Urinary bladder (tissue), 4 donors: ENCODE data around the gene RB1. TPM values are rescaled to one million over a fixed set of nuclear protein-coding genes. Genes with fewer than 3 reads are reported as not detected.
A peak's percentile ranks its signal among the peaks of the same experiment; 100 is the strongest.
"Not testable (repeated sequence)": the region's sequence is repeated elsewhere in the genome, so short reads cannot be mapped to it uniquely, and the experiment has no call there.

Experiments used
- DNase-seq: peaks from one replicate; pipeline ENCODE4 v3.0.0-alpha.2; 2015; ENCODE audit errors: extremely low spot score
- H3K27ac ChIP-seq: one replicate; pipeline ENCODE4 v1.5.1; 2013; ENCODE audit warnings: low read depth, mild to moderate bottlenecking, moderate library complexity
- H3K36me3 ChIP-seq: one replicate; pipeline ENCODE4 v1.6.1; 2013; ENCODE audit warnings: mild to moderate bottlenecking, moderate library complexity; ENCODE audit not compliant: insufficient read depth
- H3K4me1 ChIP-seq: one replicate; pipeline ENCODE4 v1.6.1; 2013; ENCODE audit warnings: mild to moderate bottlenecking, moderate library complexity; ENCODE audit not compliant: insufficient read depth
- H3K4me3 ChIP-seq: one replicate; pipeline ENCODE4 v1.5.1; 2013; ENCODE audit warnings: low read depth, low read length
- WGBS: extraction: QIAGEN DNeasy Blood & Tissue Kit; methylation state at CpG from one replicate; pipeline ENCODE4 v1.1.7; 2013; 5-methylcytosine and 5-hydroxymethylcytosine counted together
- polyA plus RNA-seq: library from polyadenylated mRNA; stranded (reverse); fragments of 200-250 nt; gene quantifications from one replicate; pipeline ENCODE4 v1.2.3, GENCODE V29; 2013
- total RNA-seq: library from RNA; depleted of rRNA; stranded (reverse); fragments of >200 nt; gene quantifications from one replicate; pipeline ENCODE4 v1.2.3, GENCODE V29; 2014
- donor health status: healthy with polysubstance abuse.
- donor health status: healthy.

The RB1 gene
- total and polyA plus RNA-seq, 2 donors = 19.7 to 81.6 TPM

- H3K4me3 ChIP-seq = peak within 1 kb of the TSS; percentile 86
- H3K4me1 ChIP-seq = no peaks in the 10 kb centered on the region
- H3K36me3 ChIP-seq = peaks cover 2% of the 10 kb centered on the region
- WGBS = 24% methylated on average over 4 of the region's 4 CpGs
- H3K27ac ChIP-seq = peak within 1 kb of the TSS; percentile 82
- peak; percentile 78 for DNase-seq
These were observed 109.4 kb downstream of the RB1 start, which contains the start of gene LPAR6 for GRCh38 chr13:48412881-48413351. LPAR6 (minus strand) TSS chr13:48413113; CDS start chr13:48412423, 690 bp downstream.

- Histone ChIP-seq H3K4me3 (no peak overlapping the region), H3K27ac (no peak overlapping the region)
These were observed 111.0 kb downstream of the RB1 start for GRCh38 chr13:48414501-48414900.

DNA sequence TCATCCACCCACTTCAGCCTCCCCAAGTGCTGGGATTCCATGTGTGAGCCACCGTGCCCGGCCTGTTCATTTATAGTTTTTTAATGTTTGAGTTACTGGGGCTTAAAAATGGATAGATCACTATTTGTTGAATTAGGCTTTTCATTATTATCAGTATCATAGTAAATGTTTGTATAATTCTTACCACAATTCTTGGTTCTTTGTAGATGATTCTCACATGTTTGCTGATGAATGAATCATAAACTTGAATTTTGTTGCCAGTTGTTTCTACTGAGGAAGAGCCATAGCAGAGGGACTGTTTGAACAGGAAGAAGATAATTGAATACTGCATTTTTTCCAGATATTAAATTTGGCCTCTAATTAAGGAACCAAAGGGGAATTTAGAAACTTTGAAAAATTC lies 112.0 kb downstream of the RB1 start:
- DNase-seq = no peak
- H3K4me1 ChIP-seq = no peaks in the 10 kb centered on the region
- WGBS = 78% methylated on average over 2 of the region's 2 CpGs

More at GRCh38 chr13:48414501-48414900, 111.0 kb downstream of the RB1 start:
- no peak for DNase-seq
- peaks cover 2% of the 10 kb centered on the region for H3K36me3 ChIP-seq
- no peaks in the 10 kb centered on the region for H3K4me1 ChIP-seq

GRCh38 chr13:48422003-48422402 lies 118.5 kb downstream of the RB1 start:
- DNase-seq, H3K4me3 ChIP-seq, H3K36me3 ChIP-seq, H3K27ac ChIP-seq, H3K4me1 ChIP-seq: not testable (repeated sequence)
- WGBS = 98% methylated on average over 5 of the region's 5 CpGs

More for the DNA sequence above, 112.0 kb downstream of the RB1 start:
- Histone ChIP-seq H3K36me3 (peaks cover 2% of the 10 kb centered on the region), H3K27ac (no peak overlapping the region), H3K4me3 (no peak overlapping the region)

GRCh38 chr13:48424212-48424611 lies 120.7 kb downstream of the RB1 start:
- H3K4me1 ChIP-seq = no peaks in the 10 kb centered on the region
- DNase-seq = no peak
- 47% methylated on average over 3 of the region's 3 CpGs for WGBS
- no peak overlapping the region for H3K27ac ChIP-seq
- H3K36me3 ChIP-seq = no peaks in the 10 kb centered on the region
- no peak overlapping the region for H3K4me3 ChIP-seq

DNA sequence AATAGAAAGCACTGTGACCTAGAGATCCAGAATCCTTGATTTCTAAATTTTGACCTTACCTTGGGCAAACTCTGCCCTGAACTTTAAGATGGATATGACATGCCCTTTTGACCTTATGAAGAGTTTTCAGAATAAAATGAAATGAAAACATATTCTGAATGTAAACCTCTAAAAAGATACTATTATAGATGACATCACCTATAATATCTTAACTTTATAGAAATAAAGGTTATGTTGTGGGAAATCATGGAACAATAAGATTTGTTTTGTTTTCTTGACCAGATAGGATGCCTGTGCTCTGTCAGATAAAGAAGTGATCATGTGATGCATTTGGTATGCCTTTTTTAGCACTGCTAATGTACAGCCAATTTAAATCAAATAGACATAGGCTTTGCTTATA lies 122.5 kb downstream of the RB1 start:
- Histone ChIP-seq H3K4me1 (no peaks in the 10 kb centered on the region), H3K36me3 (no peaks in the 10 kb centered on the region), H3K27ac (no peak overlapping the region), H3K4me3 (no peak overlapping the region)
- DNase-seq = no peak

DNA sequence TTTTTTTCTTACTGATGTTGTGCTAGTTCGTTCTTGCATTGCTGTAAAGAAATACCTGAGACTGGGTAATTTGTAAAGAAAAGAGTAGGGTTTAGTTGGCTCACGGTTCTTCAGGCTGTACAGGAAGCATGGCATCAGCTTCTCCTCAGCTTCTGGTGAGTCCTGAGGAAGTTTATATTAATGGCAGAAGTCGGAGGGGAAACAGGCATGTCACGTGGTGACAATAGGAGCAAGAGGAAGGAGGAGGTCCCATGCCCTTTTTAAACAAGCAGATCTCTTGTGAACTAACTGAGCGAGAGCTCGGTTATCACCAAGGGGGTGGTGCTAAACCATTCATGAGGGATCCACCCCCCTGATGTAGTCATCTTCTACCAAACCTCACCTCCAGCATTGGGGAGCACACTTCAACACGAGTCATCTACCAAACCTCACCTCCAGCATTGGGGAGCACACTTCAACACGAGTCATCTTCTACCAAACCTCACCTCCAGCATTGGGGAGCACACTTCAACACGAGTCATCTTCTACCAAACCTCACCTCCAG lies 123.3 kb downstream of the RB1 start:
- H3K36me3 ChIP-seq, H3K27ac ChIP-seq, H3K4me3 ChIP-seq, DNase-seq, H3K4me1 ChIP-seq: not testable (repeated sequence)
- WGBS = 84% methylated on average over 8 of the region's 9 CpGs

DNA sequence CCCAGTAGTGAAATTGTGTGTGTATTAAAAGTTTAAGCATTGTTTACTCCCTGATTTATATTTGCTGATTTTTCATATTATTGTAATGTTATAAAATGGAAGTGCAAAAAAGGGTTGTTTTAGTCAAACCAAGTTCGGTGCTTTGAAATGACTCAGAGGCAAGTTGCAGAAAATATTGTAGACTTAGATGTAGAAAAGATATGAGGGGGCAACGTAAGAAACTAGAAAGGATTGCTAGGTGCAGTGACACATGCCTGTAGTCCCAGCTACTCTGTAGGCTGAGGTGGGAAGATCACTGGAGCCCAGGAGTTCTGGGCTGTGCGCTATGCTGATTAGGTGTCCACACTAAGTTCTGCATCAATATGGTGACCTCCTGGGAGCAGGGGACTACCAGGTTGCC lies 125.5 kb downstream of the RB1 start:
- Histone ChIP-seq H3K4me3 (no peak overlapping the region), H3K4me1 (no peaks in the 10 kb centered on the region), H3K36me3 (no peaks in the 10 kb centered on the region), H3K27ac (no peak overlapping the region)
- WGBS = 88% methylated on average over 3 of the region's 3 CpGs
- DNase-seq = no peak

DNA sequence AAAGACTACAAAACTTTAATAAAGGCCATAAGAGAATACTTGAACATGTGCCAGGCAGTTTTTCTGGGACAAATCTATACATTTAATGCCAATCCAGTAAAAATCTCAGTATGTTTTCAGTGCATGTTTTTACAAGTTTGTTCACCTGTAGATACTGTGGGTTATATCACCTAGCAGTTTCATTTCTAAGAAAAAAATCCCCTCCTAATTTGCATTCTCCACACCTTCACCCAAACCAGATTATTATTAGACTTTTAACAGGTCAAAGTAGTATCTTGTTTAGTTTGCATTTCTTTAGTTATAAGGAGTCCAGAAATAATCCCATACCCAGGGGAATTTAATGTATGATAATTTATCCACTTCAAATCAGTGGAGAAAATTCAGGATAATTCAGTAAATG lies 126.3 kb downstream of the RB1 start:
- no peak overlapping the region for H3K27ac ChIP-seq

GRCh38 chr13:48431431-48431830 lies 127.9 kb downstream of the RB1 start:
- DNase-seq = no peak
- Histone ChIP-seq H3K4me3 (no peak overlapping the region), H3K4me1 (no peaks in the 10 kb centered on the region), H3K36me3 (no peaks in the 10 kb centered on the region), H3K27ac (no peak overlapping the region)
- 53% methylated on average over 5 of the region's 5 CpGs for WGBS

More for the DNA sequence above, 126.3 kb downstream of the RB1 start:
- Histone ChIP-seq H3K36me3 (no peaks in the 10 kb centered on the region), H3K4me1 (no peaks in the 10 kb centered on the region), H3K4me3 (no peak overlapping the region)
- DNase-seq = no peak

DNA sequence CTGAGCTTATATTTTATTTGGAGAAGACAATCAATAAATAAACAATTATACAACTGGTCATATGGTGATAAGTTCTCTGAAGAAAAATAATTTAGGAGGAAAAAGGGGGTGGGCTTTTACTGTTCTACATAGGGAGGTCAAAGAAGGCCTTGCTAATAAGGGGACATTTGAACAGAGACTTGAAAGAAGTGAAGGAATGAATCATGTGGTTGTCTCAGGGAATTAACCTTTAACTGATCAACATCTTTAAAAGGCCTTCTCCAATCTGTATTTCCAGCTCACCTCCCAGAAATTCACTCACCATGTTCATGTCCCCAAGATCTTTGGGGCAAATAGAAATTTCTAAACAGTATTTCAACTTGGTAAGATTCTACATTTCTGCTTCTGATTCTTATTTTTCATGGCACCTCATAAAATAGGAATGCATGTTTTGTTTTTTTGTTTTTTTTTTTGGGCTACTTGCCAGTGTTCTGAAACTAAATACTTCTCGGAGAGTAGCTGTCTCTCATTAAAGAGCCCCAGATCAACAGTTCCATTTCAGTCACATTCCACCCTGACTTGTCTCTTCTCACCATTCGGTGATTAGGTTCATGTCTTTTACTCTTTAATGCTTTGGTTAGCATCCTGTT lies 128.6 kb downstream of the RB1 start:
- DNase-seq = no peak
- Histone ChIP-seq H3K27ac (no peak overlapping the region), H3K4me1 (no peaks in the 10 kb centered on the region), H3K36me3 (no peaks in the 10 kb centered on the region), H3K4me3 (no peak overlapping the region)
- WGBS = 30% methylated on average over 2 of the region's 2 CpGs

GRCh38 chr13:48434200-48434599 lies 130.6 kb downstream of the RB1 start:
- no peak for DNase-seq
- no peak overlapping the region for H3K27ac ChIP-seq
- H3K36me3 ChIP-seq = no peaks in the 10 kb centered on the region
- 97% methylated on average over 3 of the region's 3 CpGs for WGBS
- H3K4me1 ChIP-seq = no peaks in the 10 kb centered on the region
- H3K4me3 ChIP-seq = no peak overlapping the region

- Histone ChIP-seq H3K4me1 (no peaks in the 10 kb centered on the region), H3K36me3 (no peaks in the 10 kb centered on the region), H3K4me3 (no peak overlapping the region), H3K27ac (no peak overlapping the region)
- no peak for DNase-seq
- WGBS = 70% methylated on average over 2 of the region's 2 CpGs
These were observed 133.2 kb downstream of the RB1 start for GRCh38 chr13:48436661-48437288.

DNA sequence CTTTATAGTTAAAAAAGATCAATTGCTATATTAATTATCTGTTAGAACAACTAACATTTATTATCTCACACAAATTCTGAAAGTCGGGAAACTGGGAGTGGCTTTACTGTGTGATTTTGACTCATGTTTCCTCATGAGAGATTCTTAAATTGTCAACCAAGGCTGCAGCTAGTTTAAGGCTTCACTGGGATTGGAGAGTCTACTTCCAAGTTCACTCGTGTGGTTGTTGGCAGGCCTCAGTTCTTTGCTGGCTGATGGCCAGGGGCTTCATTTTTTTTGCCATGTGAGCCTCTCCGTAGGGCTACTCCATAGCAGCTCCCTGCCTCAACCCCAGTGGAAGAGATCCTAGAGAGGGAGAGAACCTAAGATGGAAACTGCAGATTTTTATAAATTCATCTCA lies 133.8 kb downstream of the RB1 start:
- Histone ChIP-seq H3K4me1 (no peaks in the 10 kb centered on the region), H3K27ac (peak overlapping the region; percentile 41), H3K4me3 (no peak overlapping the region), H3K36me3 (no peaks in the 10 kb centered on the region)
- DNase-seq = no peak
- WGBS = 16% methylated on average over 3 of the region's 3 CpGs
